Adipocyte (in vitro differentiated cells): ENCODE data around the gene CEP350.
"Not testable (repeated sequence)": the region's sequence is repeated elsewhere in the genome, so short reads cannot be mapped to it uniquely, and the experiment has no call there.

ENCODE experiments used
- DNase-seq: peaks from one replicate; pipeline ENCODE4 v3.0.0-alpha.2; 2015; ENCODE audit warnings: low read depth
- H3K27me3 ChIP-seq: replicated peaks from 2 replicates; pipeline ENCODE4 v1.7.0; 2013; ENCODE audit warnings: mild to moderate bottlenecking, low read length, moderate library complexity; ENCODE audit not compliant: control insufficient read depth, insufficient read depth
- H3K36me3 ChIP-seq: 2 replicates; pipeline ENCODE4 v1.7.0; 2013; ENCODE audit warnings: low read length, mild to moderate bottlenecking, moderate library complexity; ENCODE audit not compliant: control insufficient read depth, insufficient read depth, severe bottlenecking
- H3K4me1 ChIP-seq: 2 replicates; pipeline ENCODE4 v1.7.0; 2013; ENCODE audit warnings: mild to moderate bottlenecking, low read length, moderate library complexity; ENCODE audit not compliant: control insufficient read depth, insufficient read depth
- H3K4me3 ChIP-seq: 2 replicates; pipeline ENCODE4 v1.7.0; 2013; ENCODE audit warnings: mild to moderate bottlenecking, low read length, moderate library complexity
- H3K9ac ChIP-seq: 2 replicates; pipeline ENCODE4 v1.7.0; 2013; ENCODE audit warnings: mild to moderate bottlenecking, low read length, moderate library complexity
- H3K9me3 ChIP-seq: 2 replicates; pipeline ENCODE4 v1.7.0; 2013; ENCODE audit warnings: mild to moderate bottlenecking, low read length, moderate library complexity; ENCODE audit not compliant: control insufficient read depth

Gene CEP350

DNA sequence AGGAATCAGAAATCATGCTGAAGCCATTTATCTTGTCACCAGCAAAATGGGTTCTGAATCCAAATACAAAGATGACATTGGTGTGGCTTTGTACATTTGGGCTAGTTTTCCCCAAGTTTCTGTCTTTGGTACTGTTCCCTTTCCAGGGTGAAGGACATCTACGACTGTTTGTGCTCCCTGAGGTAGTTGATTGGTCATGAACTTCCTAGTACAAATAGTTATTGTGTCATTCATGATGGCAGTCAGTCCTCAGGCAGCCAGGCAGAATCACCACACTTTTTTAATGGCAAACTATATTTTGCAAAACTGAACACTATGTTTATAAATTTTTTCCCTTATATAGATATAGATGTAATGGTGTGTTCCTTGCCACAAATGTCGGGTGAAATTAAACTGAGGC is 46.0 kb downstream of the CEP350 start:
- Histone ChIP-seq H3K9ac (no peak overlapping the region), H3K36me3 (peaks cover 38% of the 10 kb centered on the region), H3K4me3 (no peak overlapping the region), H3K27me3 (no peaks in the 10 kb centered on the region), H3K9me3 (no peaks in the 10 kb centered on the region), H3K4me1 (peaks cover 7% of the 10 kb centered on the region)
- no peak for DNase-seq

DNA sequence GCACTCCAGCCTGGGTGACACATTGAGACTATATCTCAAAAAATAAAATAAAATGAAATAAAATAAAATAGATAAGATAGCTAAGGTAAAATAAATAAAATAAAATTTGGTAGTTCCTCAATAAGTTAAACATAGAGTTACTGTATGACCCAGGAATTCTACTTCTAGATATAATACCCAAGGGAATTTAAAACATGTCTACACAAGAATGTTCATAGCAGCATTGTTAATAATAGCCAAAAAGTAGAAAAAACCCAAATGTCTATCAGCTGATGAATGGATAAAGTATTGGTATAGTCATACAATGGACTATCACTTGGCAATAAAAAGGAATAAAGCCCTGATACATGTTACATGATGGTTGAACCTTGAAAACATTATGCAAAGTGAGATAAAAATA is 47.8 kb downstream of the CEP350 start:
- Histone ChIP-seq H3K27me3 (no peaks in the 10 kb centered on the region), H3K36me3 (peaks cover 35% of the 10 kb centered on the region), H3K9me3 (no peaks in the 10 kb centered on the region), H3K9ac (no peak overlapping the region), H3K4me3 (no peak overlapping the region), H3K4me1 (no peaks in the 10 kb centered on the region)
- DNase-seq = peak; percentile 12

GRCh38 chr1:180003026-180003695 is 48.6 kb downstream of the CEP350 start:
- H3K4me3 ChIP-seq = no peak overlapping the region
- peaks cover 31% of the 10 kb centered on the region for H3K36me3 ChIP-seq
- no peaks in the 10 kb centered on the region for H3K9me3 ChIP-seq
- DNase-seq = no peak
- no peaks in the 10 kb centered on the region for H3K4me1 ChIP-seq
- H3K9ac ChIP-seq = no peak overlapping the region
- H3K27me3 ChIP-seq = no peaks in the 10 kb centered on the region

GRCh38 chr1:180006762-180007161 is 52.2 kb downstream of the CEP350 start:
- not testable (repeated sequence) for DNase-seq, H3K9me3 ChIP-seq, H3K9ac ChIP-seq, H3K4me1 ChIP-seq, H3K4me3 ChIP-seq, H3K27me3 ChIP-seq
- peaks cover 23% of the 10 kb centered on the region for H3K36me3 ChIP-seq

- DNase-seq = no peak
- H3K4me1 ChIP-seq = peaks cover 10% of the 10 kb centered on the region
- H3K9me3 ChIP-seq = no peaks in the 10 kb centered on the region
- no peaks in the 10 kb centered on the region for H3K27me3 ChIP-seq
- H3K36me3 ChIP-seq = peaks cover 91% of the 10 kb centered on the region
- H3K9ac ChIP-seq = no peak overlapping the region
- no peak overlapping the region for H3K4me3 ChIP-seq
These were observed 65.4 kb downstream of the CEP350 start for GRCh38 chr1:180020017-180020416.

DNA sequence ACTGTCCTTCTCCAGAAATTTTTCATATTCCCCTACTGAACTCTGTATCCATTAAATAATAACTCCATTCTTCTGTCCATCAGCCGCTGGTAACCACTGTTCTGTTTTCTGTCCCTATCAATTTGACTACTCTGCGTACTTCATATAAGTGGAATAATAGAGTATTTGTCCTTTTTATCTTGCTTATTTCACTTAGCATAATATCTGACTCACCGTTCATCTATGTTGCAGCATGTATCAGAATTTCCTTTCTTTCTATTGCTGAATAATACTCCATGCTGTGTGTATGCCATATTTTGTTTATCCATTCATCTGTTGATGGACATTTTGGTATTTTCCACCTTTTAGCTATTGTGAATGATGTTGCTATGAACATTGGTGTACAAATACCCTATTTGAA is 71.9 kb downstream of the CEP350 start:
- Histone ChIP-seq H3K4me3 (no peak overlapping the region), H3K4me1 (peaks cover 47% of the 10 kb centered on the region), H3K9ac (no peak overlapping the region), H3K36me3 (peaks cover 44% of the 10 kb centered on the region), H3K27me3 (no peaks in the 10 kb centered on the region), H3K9me3 (no peaks in the 10 kb centered on the region)
- no peak for DNase-seq

GRCh38 chr1:180027949-180028445 is 73.4 kb downstream of the CEP350 start:
- H3K9ac ChIP-seq = peak overlapping the region; percentile 64
- no peaks in the 10 kb centered on the region for H3K9me3 ChIP-seq
- H3K4me1 ChIP-seq = peaks cover 43% of the 10 kb centered on the region
- H3K4me3 ChIP-seq = peak overlapping the region; percentile 65
- H3K27me3 ChIP-seq = no peaks in the 10 kb centered on the region
- H3K36me3 ChIP-seq = peaks cover 40% of the 10 kb centered on the region
- DNase-seq = peak; percentile 82

DNA sequence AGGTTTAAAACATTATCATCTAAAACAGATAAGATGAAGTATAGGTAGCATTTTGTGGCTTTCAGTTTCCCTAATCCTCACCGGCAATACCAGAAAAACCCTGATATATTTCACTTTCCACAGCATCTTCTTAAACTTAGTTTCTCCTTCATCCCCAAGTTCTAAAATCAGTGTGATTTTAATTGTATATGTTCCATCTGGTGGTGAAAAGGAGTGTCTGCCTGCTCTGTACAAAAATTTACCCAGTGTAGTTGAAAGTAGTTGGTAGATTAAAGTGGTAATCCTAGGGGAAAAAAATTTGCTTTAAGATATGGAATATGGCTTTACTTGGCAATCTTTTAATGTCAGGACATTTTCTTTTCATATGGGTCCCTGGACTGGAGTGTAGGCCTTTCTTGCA is 74.3 kb downstream of the CEP350 start:
- peak overlapping the region; percentile 55 for H3K9ac ChIP-seq
- H3K4me1 ChIP-seq = peaks cover 37% of the 10 kb centered on the region
- H3K9me3 ChIP-seq = no peaks in the 10 kb centered on the region
- H3K27me3 ChIP-seq = no peaks in the 10 kb centered on the region
- DNase-seq = no peak
- peaks cover 36% of the 10 kb centered on the region for H3K36me3 ChIP-seq
- H3K4me3 ChIP-seq = peak overlapping the region; percentile 57

DNA sequence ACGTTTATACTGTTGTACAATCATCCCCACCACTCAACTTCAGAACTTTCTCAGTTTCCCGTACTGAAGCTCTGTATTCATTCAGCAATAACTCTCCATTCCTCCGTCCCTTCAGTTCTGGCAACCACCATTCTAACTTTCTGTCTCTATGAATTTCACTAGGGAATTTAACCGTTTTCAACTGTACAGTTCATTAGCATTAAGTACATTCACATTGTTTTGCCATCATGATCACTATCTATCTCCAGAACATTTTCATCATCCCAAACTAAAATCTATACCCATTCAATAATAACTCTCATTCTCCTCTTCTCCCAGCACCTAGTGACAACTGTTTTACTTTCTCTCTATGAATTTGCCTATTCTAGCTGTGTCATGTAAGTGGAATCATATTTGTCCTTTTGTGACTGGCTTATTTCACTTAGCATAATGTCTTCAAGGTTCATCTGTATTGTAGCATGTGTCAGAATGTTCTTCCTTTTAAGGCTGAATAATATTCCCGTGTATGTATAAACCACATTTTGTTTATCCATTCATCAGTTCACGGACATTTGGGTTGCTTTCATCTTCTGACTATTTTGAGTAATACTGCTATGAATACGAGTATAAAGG is 75.0 kb downstream of the CEP350 start:
- DNase-seq = no peak
- no peak overlapping the region for H3K9ac ChIP-seq
- no peaks in the 10 kb centered on the region for H3K9me3 ChIP-seq
- H3K4me1 ChIP-seq = peaks cover 37% of the 10 kb centered on the region
- peaks cover 36% of the 10 kb centered on the region for H3K36me3 ChIP-seq
- no peaks in the 10 kb centered on the region for H3K27me3 ChIP-seq
- no peak overlapping the region for H3K4me3 ChIP-seq

DNA sequence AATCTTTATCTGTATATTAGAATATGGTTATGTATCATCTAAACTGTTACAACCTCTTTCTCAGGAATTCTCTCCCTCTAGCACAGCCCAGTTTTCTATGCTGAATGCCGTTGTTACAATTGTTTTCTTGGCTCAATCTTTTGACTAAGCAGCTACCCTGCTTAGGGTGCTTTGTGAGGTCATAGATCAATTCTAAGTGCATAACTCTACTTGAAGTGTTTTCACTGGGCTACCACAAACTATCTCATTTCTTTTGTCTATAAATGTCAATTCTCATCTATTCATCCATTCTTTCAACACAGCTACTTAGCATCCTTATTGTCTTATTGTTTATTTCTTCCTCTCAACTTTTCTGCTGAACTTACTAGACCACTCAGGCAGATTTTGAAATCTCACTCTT is 77.1 kb downstream of the CEP350 start:
- no peak for DNase-seq

GRCh38 chr1:180033390-180033789 is 78.8 kb downstream of the CEP350 start:
- H3K9ac ChIP-seq = no peak overlapping the region
- DNase-seq = peak; percentile 30
- H3K4me1 ChIP-seq = peaks cover 15% of the 10 kb centered on the region
- H3K9me3 ChIP-seq = no peaks in the 10 kb centered on the region
- no peaks in the 10 kb centered on the region for H3K27me3 ChIP-seq
- peaks cover 47% of the 10 kb centered on the region for H3K36me3 ChIP-seq
- no peak overlapping the region for H3K4me3 ChIP-seq

More for the DNA sequence above, 77.1 kb downstream of the CEP350 start:
- Histone ChIP-seq H3K27me3 (no peaks in the 10 kb centered on the region), H3K4me1 (peaks cover 31% of the 10 kb centered on the region), H3K4me3 (no peak overlapping the region), H3K9me3 (no peaks in the 10 kb centered on the region), H3K36me3 (peaks cover 33% of the 10 kb centered on the region), H3K9ac (no peak overlapping the region)
